Fibroblast of lung (primary cell): ENCODE data around the gene SLC13A2. TPM values are rescaled to one million over a fixed set of nuclear protein-coding genes. Genes with fewer than 3 reads are reported as not detected.

Source experiments
- DNase-seq, 2 donors: peaks; one replicate each; pipeline versions ENCODE4 v3.0.0 to v3.0.0-alpha.2; 2010; ENCODE audit warnings: low read depth in 2 of 2
- H2AFZ ChIP-seq: 2 replicates; pipeline ENCODE4 v1.5.1; 2012; ENCODE audit warnings: low read length, control low read depth, inconsistent platforms
- H3K27ac ChIP-seq: 2 replicates; pipeline ENCODE4 v1.5.1; 2011; ENCODE audit warnings: low read length, control low read depth; ENCODE audit not compliant: insufficient read depth
- H3K27me3 ChIP-seq: 2 replicates; pipeline ENCODE4 v1.5.1; 2011; ENCODE audit warnings: mild to moderate bottlenecking, low read length; ENCODE audit not compliant: control insufficient read depth, insufficient read depth
- H3K36me3 ChIP-seq: 2 replicates; pipeline ENCODE4 v1.5.1; 2011; ENCODE audit warnings: low read length; ENCODE audit not compliant: control insufficient read depth, insufficient read depth
- H3K4me1 ChIP-seq: 2 replicates; pipeline ENCODE4 v1.5.1; 2011; ENCODE audit warnings: low read length; ENCODE audit not compliant: control insufficient read depth, insufficient read depth; ENCODE audit errors: extremely low read depth
- H3K4me2 ChIP-seq: 2 replicates; pipeline ENCODE4 v1.5.1; 2011; ENCODE audit warnings: low read length, control low read depth; ENCODE audit not compliant: insufficient read depth; ENCODE audit errors: extremely low read depth
- H3K4me3 ChIP-seq, 4 experiments: fragments of 200-600 bp in 1 of 4; sonication (generic) in 1 of 4; replicated peaks in 1 of 4; 2 replicates each; pipeline ENCODE4 v1.5.1; 2011 to 2016; ENCODE audit warnings: low read length in 4 of 4, low read depth in 3 of 4, mild to moderate bottlenecking in 3 of 4, control low read depth in 2 of 4, inconsistent platforms in 1 of 4, mixed read lengths in 1 of 4; ENCODE audit not compliant: insufficient read depth in 1 of 4; ENCODE audit errors: control extremely low read depth in 1 of 4
- H3K79me2 ChIP-seq: 2 replicates; pipeline ENCODE4 v1.5.1; 2012; ENCODE audit warnings: mild to moderate bottlenecking, low read length, inconsistent platforms; ENCODE audit not compliant: control insufficient read depth, insufficient read depth
- H3K9ac ChIP-seq: 2 replicates; pipeline ENCODE4 v1.5.1; 2011; ENCODE audit warnings: mild to moderate bottlenecking, low read length, control low read depth; ENCODE audit not compliant: insufficient read depth
- H3K9me3 ChIP-seq: 2 replicates; pipeline ENCODE4 v1.5.1; 2012; ENCODE audit warnings: low read depth, low read length; ENCODE audit not compliant: control insufficient read depth, insufficient read depth
- H4K20me1 ChIP-seq: 2 replicates; pipeline ENCODE4 v1.5.1; 2011; ENCODE audit warnings: low read length; ENCODE audit not compliant: control insufficient read depth, insufficient read depth; ENCODE audit errors: extremely low read depth
- EZH2 ChIP-seq: IDR thresholded peaks from 2 replicates; pipeline ENCODE4 v1.5.1; 2012; ENCODE audit warnings: low read length, control low read depth, mild to moderate bottlenecking; ENCODE audit errors: missing control alignments
- polyA plus RNA-seq, 2 donors: library from polyadenylated mRNA; depleted of rRNA in 1 of 2; stranded (reverse) in 1 of 2; unstranded in 1 of 2; fragments of >200 nt; gene quantifications; 2 replicates each; pipeline ENCODE4 v1.2.1, GENCODE V29; 2011 to 2012; ENCODE audit warnings: missing spikeins in 1 of 2
- total RNA-seq: library from RNA; depleted of rRNA; stranded (reverse); fragments of >200 nt; gene quantifications from 2 replicates; pipeline ENCODE4 v1.2.1, GENCODE V29; 2014
- TF ChIP-seq, protein P1 (sequence below), 2 donors: IDR thresholded peaks in 1 of 2; conservative IDR thresholded peaks in 1 of 2; 1 replicate in 1 of 2; 2 replicates in 1 of 2; pipeline ENCODE4 v1.5.1; 2011 to 2012; ENCODE audit warnings: low read length in 2 of 2, control low read depth in 1 of 2, inconsistent platforms in 1 of 2, low read depth in 1 of 2, mild to moderate bottlenecking in 1 of 2

SLC13A2 gene
- total and polyA plus RNA-seq, 2 donors (not counting 1 experiment from before 2014, with no cell fraction given): not detected

DNA sequence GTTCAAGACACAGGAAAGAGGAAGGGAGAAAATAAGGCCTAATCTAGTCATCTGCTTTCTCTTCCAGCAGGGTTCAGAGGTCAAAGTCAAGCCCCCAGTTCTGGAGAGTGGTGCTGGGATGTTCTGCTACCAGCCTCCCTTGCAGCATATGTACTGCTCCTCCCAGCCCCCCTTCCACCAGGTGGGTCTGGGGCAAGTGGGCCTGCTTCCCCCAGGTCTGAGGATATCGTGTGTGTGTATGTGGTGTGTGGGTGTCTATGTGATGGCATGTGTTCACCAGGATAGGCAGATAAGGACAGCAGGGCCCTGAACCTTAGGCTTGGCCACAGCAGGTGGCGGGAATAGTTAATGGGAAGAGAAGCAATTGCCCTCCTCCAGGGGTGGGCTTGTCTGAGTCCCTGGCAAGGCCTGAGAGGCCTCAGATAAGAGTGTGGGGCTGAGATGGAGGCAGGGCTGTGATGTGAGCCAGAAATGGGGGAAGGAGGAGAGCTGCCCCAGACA, 53.8 kb downstream of the SLC13A2 start:
- no peak for DNase-seq
- no peak for TF ChIP-seq EZH2
- TF ChIP-seq, protein P1, sequence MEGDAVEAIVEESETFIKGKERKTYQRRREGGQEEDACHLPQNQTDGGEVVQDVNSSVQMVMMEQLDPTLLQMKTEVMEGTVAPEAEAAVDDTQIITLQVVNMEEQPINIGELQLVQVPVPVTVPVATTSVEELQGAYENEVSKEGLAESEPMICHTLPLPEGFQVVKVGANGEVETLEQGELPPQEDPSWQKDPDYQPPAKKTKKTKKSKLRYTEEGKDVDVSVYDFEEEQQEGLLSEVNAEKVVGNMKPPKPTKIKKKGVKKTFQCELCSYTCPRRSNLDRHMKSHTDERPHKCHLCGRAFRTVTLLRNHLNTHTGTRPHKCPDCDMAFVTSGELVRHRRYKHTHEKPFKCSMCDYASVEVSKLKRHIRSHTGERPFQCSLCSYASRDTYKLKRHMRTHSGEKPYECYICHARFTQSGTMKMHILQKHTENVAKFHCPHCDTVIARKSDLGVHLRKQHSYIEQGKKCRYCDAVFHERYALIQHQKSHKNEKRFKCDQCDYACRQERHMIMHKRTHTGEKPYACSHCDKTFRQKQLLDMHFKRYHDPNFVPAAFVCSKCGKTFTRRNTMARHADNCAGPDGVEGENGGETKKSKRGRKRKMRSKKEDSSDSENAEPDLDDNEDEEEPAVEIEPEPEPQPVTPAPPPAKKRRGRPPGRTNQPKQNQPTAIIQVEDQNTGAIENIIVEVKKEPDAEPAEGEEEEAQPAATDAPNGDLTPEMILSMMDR (conservative IDR thresholded peaks at IDR 0.05 in 1 of 2, IDR thresholded peaks at IDR 0.05 in 1 of 2; ENCODE audit: low read depth in 1 of 2, low read length in 2 of 2): no peak
- H3K79me2 ChIP-seq: no peaks in the 10 kb centered on the region
- no peak overlapping the region for H3K4me3 ChIP-seq
- no peaks in the 10 kb centered on the region for H3K9me3 ChIP-seq
- H3K27ac ChIP-seq: no peak overlapping the region
- H3K27me3 ChIP-seq: peaks cover 4% of the 10 kb centered on the region
- no peaks in the 10 kb centered on the region for H3K4me1 ChIP-seq
- no peak overlapping the region for H3K4me2 ChIP-seq
- no peak overlapping the region for H2AFZ ChIP-seq
- no peaks in the 10 kb centered on the region for H3K36me3 ChIP-seq
- no peak overlapping the region for H3K9ac ChIP-seq
- no peaks in the 10 kb centered on the region for H4K20me1 ChIP-seq

DNA sequence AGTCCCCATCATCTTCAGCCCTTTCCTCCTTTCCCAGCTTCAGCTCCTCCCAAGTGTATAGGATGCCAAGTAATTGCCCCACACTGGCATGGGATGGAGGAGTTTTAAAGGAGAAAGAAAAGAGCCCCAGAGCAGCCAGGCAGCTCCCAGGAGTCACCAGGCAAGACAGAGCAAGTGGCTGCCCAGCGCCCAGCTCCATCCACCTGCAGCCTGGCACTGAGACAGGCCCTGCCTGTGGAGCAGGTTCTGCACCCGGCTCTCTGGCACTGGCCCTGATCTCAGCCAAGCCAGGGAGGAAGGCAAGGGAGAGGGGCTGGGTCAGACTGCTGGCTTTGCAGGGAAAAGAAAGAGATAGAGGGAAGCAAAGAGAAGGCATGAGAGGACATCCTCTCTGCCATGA, 54.4 kb downstream of the SLC13A2 start:
- TF ChIP-seq EZH2: no peak
- TF ChIP-seq, protein P1 (conservative IDR thresholded peaks at IDR 0.05 in 1 of 2, IDR thresholded peaks at IDR 0.05 in 1 of 2; ENCODE audit: low read depth in 1 of 2, low read length in 2 of 2): no peak
- Histone ChIP-seq H3K4me2 (no peak overlapping the region), H3K4me3 (no peak overlapping the region), H2AFZ (no peak overlapping the region), H3K27me3 (peaks cover 4% of the 10 kb centered on the region), H3K36me3 (no peaks in the 10 kb centered on the region), H3K9ac (no peak overlapping the region), H3K4me1 (no peaks in the 10 kb centered on the region), H3K27ac (no peak overlapping the region), H3K79me2 (no peaks in the 10 kb centered on the region), H4K20me1 (no peaks in the 10 kb centered on the region), H3K9me3 (no peaks in the 10 kb centered on the region)
- no peak for DNase-seq

DNA sequence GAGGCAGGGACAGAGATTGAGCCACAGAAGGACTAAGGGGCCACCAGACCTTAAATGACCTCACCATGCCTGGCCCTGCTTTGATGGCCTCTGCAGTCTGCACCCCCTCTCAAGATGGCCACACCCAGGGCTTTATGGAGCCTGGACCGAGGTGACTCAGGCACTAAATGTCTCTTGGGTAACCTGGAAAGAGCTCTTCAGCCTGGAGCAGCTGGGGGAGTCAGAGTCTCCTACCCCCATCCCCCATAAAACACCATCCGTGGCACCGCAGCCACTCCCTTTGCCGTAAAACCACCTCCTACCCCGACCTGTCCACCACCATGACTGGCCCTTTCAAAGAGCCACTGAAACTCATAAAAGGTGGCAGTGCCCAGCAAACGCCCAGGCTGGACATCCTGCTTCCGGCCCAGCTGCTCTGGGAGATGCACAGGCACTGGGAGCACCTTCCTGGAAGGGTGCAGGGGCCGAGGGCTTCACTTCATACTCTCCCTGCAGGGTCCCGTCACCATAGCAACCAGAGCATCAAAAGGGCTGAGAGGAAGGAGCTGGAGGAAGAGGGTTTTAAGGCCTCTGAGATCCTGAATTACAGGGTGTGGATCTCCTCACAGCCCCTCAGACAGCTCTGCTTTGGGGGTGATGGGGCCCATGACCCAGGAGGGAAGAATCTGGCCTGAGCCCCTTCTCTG, 55.0 kb downstream of the SLC13A2 start:
- Histone ChIP-seq H3K4me2 (no peak overlapping the region), H3K9ac (no peak overlapping the region), H3K27me3 (peaks cover 4% of the 10 kb centered on the region), H3K9me3 (no peaks in the 10 kb centered on the region), H3K27ac (no peak overlapping the region), H2AFZ (no peak overlapping the region), H3K4me3 (no peak overlapping the region), H3K36me3 (no peaks in the 10 kb centered on the region), H4K20me1 (no peaks in the 10 kb centered on the region), H3K79me2 (no peaks in the 10 kb centered on the region), H3K4me1 (no peaks in the 10 kb centered on the region)
- DNase-seq: no peak
- TF ChIP-seq, protein P1 (conservative IDR thresholded peaks at IDR 0.05 in 1 of 2, IDR thresholded peaks at IDR 0.05 in 1 of 2; ENCODE audit: low read depth in 1 of 2, low read length in 2 of 2): no peak
- no peak for TF ChIP-seq EZH2
